Mucosa of descending colon (tissue), 3 donors: ENCODE data around the gene MECR. TPM values are rescaled to one million over a fixed set of nuclear protein-coding genes. Genes with fewer than 3 reads are reported as not detected.
A peak's percentile ranks its signal among the peaks of the same experiment; 100 is the strongest.

Source experiments
- ATAC-seq: fragments of 200-7000 bp; cut with Tn5 transposase; one replicate; pipeline ENCODE4 v1.9.1; 2020; ENCODE audit warnings: mild to moderate bottlenecking, moderate library complexity
- DNase-seq, 3 donors: peaks; one replicate each; pipeline ENCODE4 v3.0.0-alpha.2; 2020
- H3K36me3 ChIP-seq: fragments of 200-600 bp; one replicate; pipeline ENCODE4 v1.8.0; 2021; ENCODE audit warnings: low read depth, mild to moderate bottlenecking
- H3K4me1 ChIP-seq: fragments of 200-600 bp; one replicate; pipeline ENCODE4 v1.8.0; 2021; ENCODE audit warnings: low read depth, mild to moderate bottlenecking
- H3K4me3 ChIP-seq: fragments of 200-600 bp; one replicate; pipeline ENCODE4 v1.8.0; 2021; ENCODE audit warnings: mild to moderate bottlenecking
- H3K9me3 ChIP-seq: fragments of 200-600 bp; one replicate; pipeline ENCODE4 v1.8.0; 2021; ENCODE audit warnings: mild to moderate bottlenecking
- CTCF ChIP-seq: fragments of 200-600 bp; IDR thresholded peaks from one replicate; pipeline ENCODE4 v1.8.0; 2022; ENCODE audit warnings: antibody characterized with exemption, mild to moderate bottlenecking
- intact Hi-C, 2 donors: fragments of 100-400 bp; cut with DNase I in 1 of 2; cut with micrococcal nuclease in 1 of 2; formaldehyde crosslinking; loops; one replicate each; pipeline versions ENCODE4 v1.11.0 to v1.11.1; 2022; cut with DNase I, micrococcal nuclease
- long read RNA-seq, 2 donors: library from polyadenylated mRNA; unstranded; transcript quantifications; one replicate each; pipeline ENCODE4 v2.0.0, GENCODE V29; 2019 to 2021
- total RNA-seq, 3 donors: library from RNA; stranded (reverse); fragmentation: NEBNext Ultra II Directional in 2 of 3; extraction: Animal tissue kit (Norgen Biotek cat#: 25700) in 2 of 3; gene quantifications; one replicate each; pipeline versions ENCODE4 v1.2.1 to v1.2.4, GENCODE V29; 2021 to 2023
- donor health status: DM: no; HTN: no; CAD: no; lungs with moderate emphysema.
- donor health status: DM: no; HTN: no; CAD: no.
- donor health status: DM: no; HTN: yes; CAD: no.

The MECR gene
- total RNA-seq: 10 to 100 TPM; 18.3 to 20.8 (median 19.5) TPM
- long read RNA-seq, donor 1, transcript MECR-201 (10 exons, 1,353 nt): major isoform, 8 of 22 reads
- long read RNA-seq, donor 1, partial matches to known transcripts: 3 of 22 reads
- long read RNA-seq, donor 1, other reads (novel, unspliced or antisense): 9 of 22 reads
- long read RNA-seq, donor 2, transcript MECR-201 (10 exons, 1,353 nt): major isoform, 17 of 27 reads
- long read RNA-seq, donor 2, partial matches to known transcripts: 1 of 27 reads
- long read RNA-seq, donor 2, other reads (novel, unspliced or antisense): 6 of 27 reads

- intact Hi-C loops: loop anchor here (10.0 kb wide), 2 partner anchors 614 to 1484 kb away; no protein-coding TSS in a partner anchor
- Histone ChIP-seq H3K4me1 (peaks cover 8% of the 10 kb centered on the region), H3K36me3 (no peaks in the 10 kb centered on the region), H3K4me3 (peak within 1 kb of the TSS; percentile 45), H3K9me3 (no peaks in the 10 kb centered on the region)
- TF ChIP-seq CTCF: no peak
- ATAC-seq (peak; percentile 100), DNase-seq (peak; percentile 94 to 97 (median 96))
These were observed at the start of gene MECR for GRCh38 chr1:29230553-29231378. Gene MECR, minus strand, starts transcription at chr1:29230934. Its CDS starts 28 bp downstream, at chr1:29230906.

DNA sequence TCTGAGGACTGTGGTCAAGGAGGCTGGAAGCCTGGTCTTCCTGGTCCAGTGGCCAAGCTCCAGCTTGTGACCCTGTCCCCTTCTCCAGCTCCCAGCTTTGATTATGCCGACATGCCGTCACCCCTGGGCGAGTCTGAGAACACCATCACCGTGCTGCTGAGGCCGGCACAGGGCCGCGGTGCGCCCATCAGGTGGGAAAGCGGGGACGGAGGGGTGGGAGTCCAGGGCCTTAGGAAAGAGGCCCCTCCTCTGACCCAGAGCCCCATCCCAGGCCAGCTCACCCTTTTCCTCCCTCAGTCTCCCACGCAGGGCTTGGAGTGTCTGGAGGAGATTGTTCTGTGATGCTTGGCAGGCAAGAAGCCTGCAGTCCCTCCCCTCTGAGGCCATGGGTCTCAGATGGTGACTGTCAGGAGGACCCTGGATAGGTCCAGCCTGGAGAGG, 49.2 kb upstream of the MECR start:
- no peaks in the 10 kb centered on the region for H3K9me3 ChIP-seq
- TF ChIP-seq CTCF: no peak
- H3K36me3 ChIP-seq: no peaks in the 10 kb centered on the region
- H3K4me3 ChIP-seq: no peak overlapping the region
- no peaks in the 10 kb centered on the region for H3K4me1 ChIP-seq
- DNase-seq (peak in 1 of 3 donors; percentile 12), ATAC-seq (no peak)
- intact Hi-C loops: no loop called here

- Histone ChIP-seq H3K9me3 (no peaks in the 10 kb centered on the region), H3K36me3 (no peaks in the 10 kb centered on the region), H3K4me1 (no peaks in the 10 kb centered on the region), H3K4me3 (no peak overlapping the region)
- intact Hi-C loops: no loop called here
- peak in 1 of 3 donors; percentile 10 for DNase-seq
- no peak for TF ChIP-seq CTCF
- ATAC-seq: no peak
These were observed 48.7 kb upstream of the MECR start for GRCh38 chr1:29279406-29279805.

- TF ChIP-seq CTCF: no peak
- no peaks in the 10 kb centered on the region for H3K4me1 ChIP-seq
- no peak overlapping the region for H3K4me3 ChIP-seq
- intact Hi-C loops: no loop called here
- ATAC-seq (no peak), DNase-seq (no peak)
- no peaks in the 10 kb centered on the region for H3K9me3 ChIP-seq
- H3K36me3 ChIP-seq: no peaks in the 10 kb centered on the region
These were observed 47.4 kb upstream of the MECR start for GRCh38 chr1:29278124-29278523.

- TF ChIP-seq CTCF: no peak
- intact Hi-C loops: no loop called here
- no peaks in the 10 kb centered on the region for H3K9me3 ChIP-seq
- DNase-seq (no peak), ATAC-seq (no peak)
- no peaks in the 10 kb centered on the region for H3K36me3 ChIP-seq
- no peak overlapping the region for H3K4me3 ChIP-seq
- H3K4me1 ChIP-seq: peaks cover 12% of the 10 kb centered on the region
These were observed 44.7 kb upstream of the MECR start for GRCh38 chr1:29275435-29275834.
